Adipose tissue (tissue), 3 donors: ENCODE results near the gene ZNF124. TPM values are rescaled to one million over a fixed set of nuclear protein-coding genes. Genes with fewer than 3 reads are reported as not detected.

ENCODE experiments used
- H3K27ac ChIP-seq: one replicate; pipeline ENCODE4 v1.5.1; 2013; ENCODE audit warnings: low read depth, low read length
- WGBS, 3 donors: extraction: QIAGEN DNeasy Blood & Tissue Kit; methylation state at CpG; one replicate each; pipeline ENCODE4 v1.1.7; 2013; 5-methylcytosine and 5-hydroxymethylcytosine counted together
- polyA plus RNA-seq, 3 donors: library from polyadenylated mRNA; stranded (reverse); fragments of 200-250 nt; gene quantifications; one replicate each; pipeline ENCODE4 v1.2.3, GENCODE V29; 2013
- donor health status: healthy with polysubstance abuse.
- donor health status: Bipolar disorder and iron deficiency.
- donor health status: healthy.

ZNF124 gene
- polyA plus RNA-seq, 3 donors = 1.7 to 2.5 (median 1.9) TPM

DNA sequence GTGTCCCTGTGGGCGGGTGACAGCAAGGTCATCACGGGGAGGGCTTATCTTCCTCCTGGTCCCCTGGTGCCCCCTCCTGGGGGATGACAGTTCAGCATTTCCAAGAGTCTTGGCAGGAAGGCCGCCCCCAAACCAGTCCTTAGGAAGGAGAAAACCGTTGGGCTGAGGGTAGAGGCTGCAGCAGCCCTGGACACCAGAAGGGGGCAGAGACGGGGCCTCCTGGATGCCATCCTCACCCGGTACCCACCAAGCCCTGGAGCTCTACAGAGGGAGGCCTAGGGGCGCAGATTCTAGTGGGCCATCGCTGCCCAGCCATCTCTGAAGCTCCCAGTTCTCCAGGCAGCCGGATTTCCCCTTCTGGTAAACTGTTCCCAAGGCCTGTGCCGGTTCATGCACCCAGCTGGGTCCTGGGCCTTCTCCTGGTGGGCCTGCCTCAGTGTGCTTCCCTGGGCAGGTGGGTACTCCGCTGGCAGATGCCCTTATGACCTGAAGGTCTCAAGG is 52.8 kb downstream of the ZNF124 start:
- WGBS, 3 donors = 64 to 77% (median 67%) methylated on average over 8 to 11 of the region's 11 CpGs

GRCh38 chr1:247115545-247115944 is 56.3 kb downstream of the ZNF124 start:
- H3K27ac ChIP-seq = no peak overlapping the region
- WGBS, 3 donors = 65 to 90% (median 89%) methylated on average over 9 to 12 of the region's 12 CpGs

More for the DNA sequence above, 52.8 kb downstream of the ZNF124 start:
- H3K27ac ChIP-seq = no peak overlapping the region

- 63 to 75% (median 74%) methylated on average over 7 of the region's 7 CpGs for WGBS, 3 donors
- H3K27ac ChIP-seq = no peak overlapping the region
These were observed 56.7 kb downstream of the ZNF124 start for GRCh38 chr1:247115141-247115510.

GRCh38 chr1:247114351-247115140 is 57.3 kb downstream of the ZNF124 start:
- 91 to 93% (median 93%) methylated on average over 13 of the region's 13 CpGs for WGBS, 3 donors
- H3K27ac ChIP-seq = no peak overlapping the region

DNA sequence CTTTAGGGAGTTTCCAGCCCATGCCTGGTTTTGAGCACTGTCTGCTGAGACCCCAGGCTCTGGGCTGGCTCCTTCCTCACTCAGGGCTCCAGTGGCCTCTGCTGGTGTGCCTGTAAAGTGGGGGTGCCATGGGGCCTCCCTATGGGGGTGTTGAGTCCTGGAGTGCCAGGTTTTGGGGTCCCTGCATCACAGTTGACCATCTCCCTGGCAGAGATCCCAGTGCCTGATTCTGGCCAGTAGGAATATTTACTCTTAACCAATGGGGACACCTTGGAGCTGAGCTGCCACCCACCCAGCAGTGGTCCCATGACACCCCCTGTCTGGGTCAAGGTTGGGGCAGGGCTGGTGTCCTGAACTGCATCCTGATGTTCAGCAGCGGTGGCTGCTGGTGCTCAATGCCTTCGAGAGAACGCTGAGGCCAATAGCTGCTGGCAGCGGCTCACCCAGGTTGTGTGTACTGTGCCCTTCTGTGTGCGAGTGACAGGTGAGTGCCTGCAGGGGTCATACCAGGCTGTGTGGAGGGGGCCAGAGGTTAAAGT is 58.0 kb downstream of the ZNF124 start:
- WGBS, 3 donors = 79 to 95% (median 94%) methylated on average over 5 of the region's 5 CpGs
- no peak overlapping the region for H3K27ac ChIP-seq

- WGBS, 3 donors = 55 to 78% (median 75%) methylated on average over 5 of the region's 5 CpGs
- no peak overlapping the region for H3K27ac ChIP-seq
These were observed 58.7 kb downstream of the ZNF124 start for GRCh38 chr1:247113094-247113497.

GRCh38 chr1:247112479-247112781 is 59.4 kb downstream of the ZNF124 start:
- H3K27ac ChIP-seq = no peak overlapping the region
- 39 to 61% (median 59%) methylated on average over 9 of the region's 9 CpGs for WGBS, 3 donors

DNA sequence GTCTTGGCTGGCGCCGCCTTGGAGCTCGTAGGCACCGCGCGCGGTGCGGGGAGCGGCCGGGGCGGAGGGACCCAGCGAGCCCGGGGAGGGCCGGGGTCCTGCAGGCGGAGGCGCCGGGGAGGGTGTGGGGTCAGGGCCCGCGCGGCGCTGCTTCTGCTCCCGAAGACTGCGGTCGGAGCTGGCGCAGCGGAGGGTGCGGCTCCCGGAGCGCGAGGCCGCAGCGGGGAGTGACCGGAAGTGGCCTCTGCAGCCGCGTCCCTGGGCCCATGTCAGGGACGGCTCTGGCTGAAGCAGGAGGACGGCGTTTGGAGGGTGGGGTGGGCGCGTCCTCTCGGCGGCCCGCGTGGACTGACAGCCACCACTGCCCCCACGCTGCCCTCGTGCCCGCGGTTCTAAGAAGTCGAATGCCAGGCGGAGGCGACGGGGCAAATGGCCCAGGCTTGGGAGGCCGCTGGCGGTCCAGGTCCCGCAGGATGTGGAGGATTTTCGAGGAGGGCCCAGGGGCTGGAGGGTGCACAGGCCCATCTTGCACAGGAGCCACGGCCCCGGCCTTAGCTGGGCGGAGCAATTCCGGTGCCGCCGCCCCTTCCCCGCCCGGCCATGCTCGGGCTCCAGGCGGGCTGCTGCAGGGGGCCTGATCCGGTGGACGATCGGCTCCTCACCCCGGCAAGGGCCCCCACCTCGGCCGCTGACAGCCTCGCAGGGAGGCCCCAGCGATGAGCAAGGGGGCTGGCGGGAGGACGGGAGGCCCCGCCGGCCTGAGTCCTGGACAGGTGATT is 59.9 kb downstream of the ZNF124 start:
- H3K27ac ChIP-seq = no peak overlapping the region
- WGBS, 3 donors = 1 to 4% (median 2%) methylated on average over 57 to 78 of the region's 78 CpGs

- 1% methylated on average over 45 to 61 of the region's 62 CpGs for WGBS, 3 donors
- no peak overlapping the region for H3K27ac ChIP-seq
These were observed 60.5 kb downstream of the ZNF124 start for GRCh38 chr1:247111259-247111699.

DNA sequence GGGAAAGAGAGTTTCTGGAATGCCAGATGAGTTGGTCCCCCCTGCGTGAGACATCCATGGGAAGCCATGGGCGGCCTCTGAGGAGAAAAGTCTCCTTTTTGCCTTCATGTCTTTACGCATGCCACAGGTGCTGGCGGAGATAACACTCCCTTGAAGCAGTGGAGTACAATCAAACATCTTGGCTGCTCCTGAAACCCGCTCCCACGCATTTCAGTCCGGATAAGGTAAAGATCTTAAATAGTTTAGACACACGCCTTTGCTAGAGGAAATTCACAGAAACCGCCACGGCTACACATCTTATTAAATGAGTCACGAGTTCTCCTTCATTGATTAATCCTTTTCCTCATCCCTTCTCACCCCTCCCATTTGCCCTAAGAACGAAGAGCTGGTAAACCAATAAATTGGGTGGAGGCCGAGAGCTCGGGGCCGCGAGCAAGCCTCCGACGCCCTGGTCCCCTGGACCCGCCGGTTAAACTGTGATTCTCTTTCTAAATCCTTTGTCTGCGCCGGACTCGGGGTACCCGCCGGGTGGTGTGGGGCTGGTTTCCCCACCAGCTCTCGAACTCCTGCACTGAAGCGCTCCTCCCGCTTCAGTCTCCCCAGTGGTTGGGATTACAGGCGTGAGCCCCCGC is 61.1 kb downstream of the ZNF124 start:
- H3K27ac ChIP-seq = no peak overlapping the region
- 17 to 20% (median 18%) methylated on average over 30 of the region's 30 CpGs for WGBS, 3 donors

DNA sequence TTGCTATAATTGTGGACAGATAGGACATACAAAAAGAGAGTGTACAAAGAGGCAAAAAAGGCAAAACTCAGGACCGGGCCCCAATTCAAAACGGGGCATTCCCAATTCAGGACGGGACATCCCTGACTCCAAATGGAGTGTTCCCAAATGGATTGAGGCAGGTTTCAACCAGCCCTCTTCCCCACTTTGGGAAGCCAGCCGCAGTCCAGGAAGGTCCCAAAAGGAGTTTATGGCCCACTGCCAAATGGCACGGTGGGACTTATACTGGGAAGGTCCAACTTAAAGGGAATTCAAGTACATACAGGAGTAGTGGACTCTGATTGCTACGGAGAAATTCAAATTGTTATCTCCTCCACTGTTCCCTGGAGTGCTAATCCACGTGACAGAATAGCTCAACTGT is 64.1 kb downstream of the ZNF124 start:
- WGBS, 3 donors = 86 to 94% (median 93%) methylated on average over 7 of the region's 7 CpGs
- no peak overlapping the region for H3K27ac ChIP-seq

DNA sequence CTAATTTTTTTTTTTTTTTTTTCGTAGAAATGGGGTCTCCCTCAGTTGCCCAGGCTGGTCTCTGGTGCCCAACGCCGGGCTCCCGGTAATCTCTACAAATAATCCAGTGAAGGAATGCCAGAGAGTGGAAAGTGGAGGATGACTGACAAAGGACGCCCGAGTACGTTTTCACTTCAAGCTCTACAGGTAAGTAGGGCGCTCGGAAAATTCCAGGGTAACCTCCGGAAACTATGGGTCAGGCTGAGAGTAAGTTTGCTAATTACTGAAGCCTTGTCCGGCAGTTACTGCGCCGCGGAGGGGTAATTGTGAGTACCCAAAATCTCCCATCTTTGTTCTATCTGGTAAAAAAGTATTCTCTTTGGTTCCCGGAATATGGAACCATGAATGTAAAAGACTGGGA is 65.9 kb downstream of the ZNF124 start:
- 86 to 93% (median 91%) methylated on average over 15 of the region's 15 CpGs for WGBS, 3 donors
- no peak overlapping the region for H3K27ac ChIP-seq

Other genes with a start within 250 kb of the ZNF124 start
- gene AHCTF1, start 240.1 kb downstream of the ZNF124 start, polyA plus RNA-seq = 10 to 100 TPM in 1 of 3 donors, 1 to 10 TPM in 2; 5.4 to 13.1 (median 9.8) TPM
- under 1 TPM in 2 of 3 donors, not detected in 1; 0.12 to 0.18 TPM for gene ZNF695, start 164.0 kb downstream of the ZNF124 start, polyA plus RNA-seq
- 1 to 10 TPM; 1.3 to 3.4 (median 2.8) TPM for gene ZNF670, start 93.2 kb downstream of the ZNF124 start, polyA plus RNA-seq
- 1 to 10 TPM; 2.8 to 4.0 (median 4.0) TPM for gene ZNF669, start 67.7 kb downstream of the ZNF124 start, polyA plus RNA-seq
- gene VN1R5, start 84.1 kb upstream of the ZNF124 start, polyA plus RNA-seq = not detected
- gene ZNF496, start 159.8 kb upstream of the ZNF124 start, polyA plus RNA-seq = 10 to 100 TPM in 2 of 3 donors, 1 to 10 TPM in 1; 8.4 to 11.7 (median 11.7) TPM
- gene NLRP3, start 244.2 kb upstream of the ZNF124 start, polyA plus RNA-seq = 1 to 10 TPM in 2 of 3 donors, under 1 TPM in 1; 0.60 to 7.2 (median 3.9) TPM